ENCODE data around the gene MYOM1.
A peak's percentile ranks its signal among the peaks of the same experiment; 100 is the strongest.

The MYOM1 gene

DNA sequence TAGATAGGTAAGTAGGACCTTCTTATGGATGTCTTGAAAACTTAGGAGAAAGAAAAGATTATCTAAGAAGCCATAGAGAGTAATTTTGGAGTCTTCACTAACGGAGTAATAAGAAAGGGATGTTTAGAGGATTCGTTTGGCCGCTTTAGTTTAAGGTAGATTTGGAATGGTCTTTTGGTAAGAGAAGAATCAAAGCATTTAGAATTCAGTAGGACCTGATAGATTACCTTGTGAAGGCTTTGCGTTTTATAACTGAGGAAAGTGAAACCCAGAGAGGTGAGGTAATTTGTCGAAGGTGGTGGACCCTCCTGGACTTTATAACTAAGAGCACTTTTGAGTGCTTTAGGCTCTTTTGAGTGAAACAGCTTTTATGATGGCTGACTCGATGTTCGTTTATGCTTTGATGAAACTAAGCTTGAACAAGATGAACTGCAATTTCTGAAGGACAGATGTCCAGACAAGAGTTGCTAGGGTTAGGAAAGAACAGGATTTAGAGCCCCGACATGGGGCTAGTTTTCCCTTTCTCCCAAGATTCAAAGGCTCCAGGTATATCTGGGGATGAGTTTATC is 43.4 kb upstream of the MYOM1 start:
- in situ Hi-C loops (cut with MboI; ENCODE audit: low sequenced_read_pairs, unreplicated experiment) = no loop called here
- DNase-seq (ENCODE audit: low spot score) = no peak
- TF ChIP-seq, protein P1, sequence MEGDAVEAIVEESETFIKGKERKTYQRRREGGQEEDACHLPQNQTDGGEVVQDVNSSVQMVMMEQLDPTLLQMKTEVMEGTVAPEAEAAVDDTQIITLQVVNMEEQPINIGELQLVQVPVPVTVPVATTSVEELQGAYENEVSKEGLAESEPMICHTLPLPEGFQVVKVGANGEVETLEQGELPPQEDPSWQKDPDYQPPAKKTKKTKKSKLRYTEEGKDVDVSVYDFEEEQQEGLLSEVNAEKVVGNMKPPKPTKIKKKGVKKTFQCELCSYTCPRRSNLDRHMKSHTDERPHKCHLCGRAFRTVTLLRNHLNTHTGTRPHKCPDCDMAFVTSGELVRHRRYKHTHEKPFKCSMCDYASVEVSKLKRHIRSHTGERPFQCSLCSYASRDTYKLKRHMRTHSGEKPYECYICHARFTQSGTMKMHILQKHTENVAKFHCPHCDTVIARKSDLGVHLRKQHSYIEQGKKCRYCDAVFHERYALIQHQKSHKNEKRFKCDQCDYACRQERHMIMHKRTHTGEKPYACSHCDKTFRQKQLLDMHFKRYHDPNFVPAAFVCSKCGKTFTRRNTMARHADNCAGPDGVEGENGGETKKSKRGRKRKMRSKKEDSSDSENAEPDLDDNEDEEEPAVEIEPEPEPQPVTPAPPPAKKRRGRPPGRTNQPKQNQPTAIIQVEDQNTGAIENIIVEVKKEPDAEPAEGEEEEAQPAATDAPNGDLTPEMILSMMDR (IDR thresholded peaks at IDR 0.05; ENCODE audit: borderline replicate concordance, control extremely low read depth, extremely low read depth, insufficient read depth, missing control alignments) = no peak

DNA sequence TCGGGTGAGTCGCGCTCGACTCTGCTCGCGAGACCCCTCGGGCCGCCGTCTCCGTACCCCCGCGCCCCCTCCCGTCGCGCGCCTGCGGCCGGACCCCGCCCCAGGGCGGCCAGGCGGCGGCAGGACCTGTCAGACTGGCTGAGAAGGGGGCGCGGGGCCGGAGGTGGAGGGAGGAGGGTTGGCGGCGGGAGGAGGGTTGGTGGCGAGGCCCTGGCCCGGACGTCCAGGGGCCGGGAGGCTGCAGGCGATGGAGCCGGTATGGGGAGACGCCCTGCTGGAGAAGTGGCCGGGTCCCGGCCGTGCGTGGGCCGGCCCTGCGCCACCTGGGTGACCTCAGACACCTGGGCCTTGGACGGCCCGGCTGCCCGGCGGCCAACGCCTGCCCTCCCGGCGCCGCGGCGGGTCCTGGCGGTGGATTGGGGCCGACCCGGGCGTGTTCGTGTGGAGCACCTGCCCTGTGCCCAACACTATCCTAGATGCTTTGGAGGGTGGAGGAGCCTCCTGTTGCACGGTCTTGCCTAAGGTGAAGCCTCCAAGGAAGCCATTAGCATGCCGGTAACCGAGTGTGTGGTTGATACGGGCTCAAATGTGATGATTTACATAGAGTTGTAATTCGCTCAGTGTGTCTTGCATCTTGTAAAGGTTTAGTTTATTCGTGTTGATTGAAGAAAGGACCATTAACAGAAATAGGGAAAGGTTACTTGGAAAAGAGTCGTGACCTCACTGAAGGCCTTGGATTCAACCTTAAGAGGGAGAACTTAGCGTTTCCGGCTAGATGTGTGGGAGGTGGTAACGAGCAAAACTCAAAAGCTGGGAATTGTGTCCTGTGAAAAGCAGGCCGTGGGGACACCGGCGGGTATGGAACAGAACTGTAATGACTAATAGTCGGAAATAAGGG is 42.7 kb upstream of the MYOM1 start:
- in situ Hi-C loops (cut with MboI; ENCODE audit: low sequenced_read_pairs, unreplicated experiment) = no loop called here
- TF ChIP-seq, protein P1 (IDR thresholded peaks at IDR 0.05; ENCODE audit: borderline replicate concordance, control extremely low read depth, extremely low read depth, insufficient read depth, missing control alignments) = no peak
- no peak for DNase-seq (ENCODE audit: low spot score)

DNA sequence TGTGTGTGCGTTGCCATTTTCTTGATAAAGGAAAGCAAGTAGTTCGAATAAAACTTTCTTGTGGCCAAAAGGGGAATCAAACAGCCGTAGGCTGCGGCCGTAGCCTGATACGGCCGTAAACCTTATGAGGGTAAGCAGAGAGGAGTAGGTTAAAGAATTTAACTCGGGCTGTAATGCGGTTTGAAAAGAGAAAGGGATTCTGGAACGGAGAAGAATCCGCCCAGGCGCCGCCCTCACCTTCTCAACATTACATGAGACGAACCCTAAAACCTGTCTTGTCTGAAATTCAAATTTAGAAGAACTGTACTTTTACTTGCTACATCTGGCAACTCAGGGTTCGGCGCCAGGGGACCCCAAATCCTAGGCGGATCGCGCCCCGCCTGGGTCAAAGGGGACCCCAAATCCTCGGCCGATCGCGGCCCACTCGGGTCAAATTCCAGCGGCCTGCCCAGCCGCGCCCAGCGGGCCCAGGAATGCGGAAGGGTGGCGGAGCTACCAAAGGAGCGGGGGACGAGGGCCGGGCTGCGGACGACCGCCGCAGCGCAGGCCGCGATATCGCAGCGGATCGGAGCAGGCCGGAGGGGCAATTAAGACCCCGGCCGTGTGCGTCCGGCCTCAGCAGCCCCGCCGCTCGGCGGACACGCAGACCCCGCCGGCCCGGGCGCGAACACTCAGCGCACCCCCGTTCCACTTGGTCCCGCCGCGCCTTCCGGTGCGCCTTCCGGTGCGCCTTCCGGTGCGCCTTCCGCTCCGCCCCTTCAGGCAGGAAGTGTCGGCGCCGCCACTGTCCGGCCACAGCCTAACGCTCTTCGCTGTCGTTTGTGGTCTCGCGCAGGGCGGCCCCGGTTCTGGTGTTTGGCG is 41.8 kb upstream of the MYOM1 start, which contains the start of gene MYL12B:
MYL12B (plus strand) TSS at position 761 of the 861 bp plus-strand sequence. CDS start 10,766 bp downstream, outside the sequence.
- DNase-seq (ENCODE audit: low spot score) = peak; percentile 86
- in situ Hi-C loops (cut with MboI; ENCODE audit: low sequenced_read_pairs, unreplicated experiment) = no loop called here

DNA sequence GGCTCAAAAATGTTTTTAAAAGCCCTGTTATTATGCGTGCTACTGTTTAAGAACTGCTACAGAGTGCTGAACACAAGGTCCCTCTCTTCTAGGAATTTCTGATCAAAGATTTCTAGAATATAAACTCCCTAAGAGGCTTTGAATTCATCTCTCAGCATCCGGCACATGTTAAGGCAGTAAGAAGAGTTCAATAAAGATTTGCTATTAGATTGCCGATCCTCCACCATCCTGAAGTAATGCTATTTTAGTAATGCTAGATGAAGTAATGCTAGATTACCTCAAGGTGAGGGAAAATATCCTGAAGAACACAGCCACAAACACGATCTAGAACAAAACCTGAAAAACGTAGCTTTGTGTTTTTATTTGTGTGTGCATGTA is 41.2 kb upstream of the MYOM1 start:
- in situ Hi-C loops (cut with MboI; ENCODE audit: low sequenced_read_pairs, unreplicated experiment) = no loop called here
- DNase-seq (ENCODE audit: low spot score) = no peak
- TF ChIP-seq, protein P1 (IDR thresholded peaks at IDR 0.05; ENCODE audit: borderline replicate concordance, control extremely low read depth, extremely low read depth, insufficient read depth, missing control alignments) = no peak

More for the DNA sequence above, 41.8 kb upstream of the MYOM1 start, which contains the start of gene MYL12B:
- TF ChIP-seq, protein P1 (IDR thresholded peaks at IDR 0.05; ENCODE audit: borderline replicate concordance, control extremely low read depth, extremely low read depth, insufficient read depth, missing control alignments) = no peak

- in situ Hi-C loops (cut with MboI; ENCODE audit: low sequenced_read_pairs, unreplicated experiment) = no loop called here
- DNase-seq (ENCODE audit: low spot score) = no peak
- TF ChIP-seq, protein P1 (IDR thresholded peaks at IDR 0.05; ENCODE audit: borderline replicate concordance, control extremely low read depth, extremely low read depth, insufficient read depth, missing control alignments) = no peak
Observed at GRCh38 chr18:3257627-3258120, 37.9 kb upstream of the MYOM1 start.
